Measurements from ENCODE around the gene RPIA. TPM values are rescaled to one million over a fixed set of nuclear protein-coding genes. Genes with fewer than 3 reads are reported as not detected.
A peak's percentile ranks its signal among the peaks of the same experiment; 100 is the strongest.

The RPIA gene
- total and polyA plus RNA-seq, 9 of the 15 experiments (the other 6 are each of a cell fraction or from before 2014, with no cell fraction given): 7.8 to 41.2 (median 25.8) TPM

- TF ChIP-seq REST (IDR thresholded peaks at IDR 0.05; ENCODE audit: borderline replicate concordance): peak; percentile 48; the same call in 1 of the 2 replicates
- no peak for TF ChIP-seq REST (CRISPR knock-in tag; IDR thresholded peaks at IDR 0.05; ENCODE audit: low read depth)
- TF ChIP-seq JUND (IDR thresholded peaks at IDR 0.05; ENCODE audit: borderline replicate concordance, low read depth, low read length): no peak
- no peak for TF ChIP-seq JUND (tag; IDR thresholded peaks at IDR 0.05; ENCODE audit: borderline replicate concordance, low read depth, low read length)
- TF ChIP-seq SMC3 (conservative IDR thresholded peaks at IDR 0.05; ENCODE audit: insufficient read depth, low read depth, low read length): peak; percentile 47; the same call in 1 of the 2 replicates
- peak; percentile 53; the same call in 1 of the 2 replicates for TF ChIP-seq ZNF740 (CRISPR knock-in tag; IDR thresholded peaks at IDR 0.05)
- TF ChIP-seq ZNF740 (tag; IDR thresholded peaks at IDR 0.05): no peak
- TF ChIP-seq TOE1 (IDR thresholded peaks at IDR 0.05; ENCODE audit: borderline replicate concordance): 0 out of 2 replicates have a peak, but pooled peaks have one; percentile 22
- TF ChIP-seq TOE1 (CRISPR knock-in tag; IDR thresholded peaks at IDR 0.05; ENCODE audit: borderline replicate concordance, low read depth): no peak
- TF ChIP-seq RAD21 (CRISPR knock-in tag; conservative IDR thresholded peaks at IDR 0.05 in 1 of 2, IDR thresholded peaks at IDR 0.05 in 1 of 2): peak; percentile 53 to 80
Measured at GRCh38 chr2:88739985-88740600, 48.6 kb downstream of the RPIA start (continued).
